Measurements from ENCODE around the gene OR2J3. TPM values are rescaled to one million over a fixed set of nuclear protein-coding genes. Genes with fewer than 3 reads are reported as not detected.

The OR2J3 gene
- polyA plus RNA-seq, 1 of the 3 experiments (the other 2 are of a cell fraction): not detected

- TF ChIP-seq RFX5 (IDR thresholded peaks at IDR 0.05; ENCODE audit: low read length) (no peak), USF1 (IDR thresholded peaks at IDR 0.05; ENCODE audit: borderline replicate concordance, low read depth) (no peak)
These were observed 21.6 kb downstream of the OR2J3 start (continued) for GRCh38 chr6:29129326-29130012.

GRCh38 chr6:29130644-29131043 lies 22.8 kb downstream of the OR2J3 start:
- DNase-seq: no peak
- Histone ChIP-seq H3K27me3 (ENCODE audit: insufficient read depth) (no peaks in the 10 kb centered on the region; the same call in 1 of the 2 replicates), H4K20me1 (ENCODE audit: insufficient read depth) (no peaks in the 10 kb centered on the region), H3K4me3 (ENCODE audit: low read depth in 2 of 2, low read length in 1 of 2) (no peak overlapping the region), H3F3A (replicated peaks; ENCODE audit: insufficient read depth) (no peaks in the 10 kb centered on the region), H3K36me3 (replicated peaks in 1 of 2; ENCODE audit: control insufficient read depth in 1 of 2, insufficient read depth in 2 of 2, low read length in 1 of 2) (no peaks in the 10 kb centered on the region), H3K9me2 (no peaks in the 10 kb centered on the region), H3K4me1 (ENCODE audit: control insufficient read depth in 1 of 2, insufficient read depth in 2 of 2, low read depth in 1 of 2, low read length in 1 of 2) (no peaks in the 10 kb centered on the region), H2AFZ (ENCODE audit: low read depth) (no peak overlapping the region), H3K4me2 (no peak overlapping the region), H3K79me2 (ENCODE audit: insufficient read depth) (no peaks in the 10 kb centered on the region), H3K9me3 (no peaks in the 10 kb centered on the region), H3K9ac (no peak overlapping the region), H3K27ac (ENCODE audit: low read depth in 2 of 2, low read length in 1 of 2) (no peak overlapping the region)
- POLR2A ChIA-PET: no interaction called here
- CTCF ChIA-PET: no interaction called here
- 0% methylated on average over 4 of the region's 4 CpGs for WGBS (ENCODE audit: low lambda C conversion rate)
- TF ChIP-seq SIN3A (IDR thresholded peaks at IDR 0.05; ENCODE audit: borderline replicate concordance, low read depth, low read length) (no peak), JUND (IDR thresholded peaks at IDR 0.05) (no peak), MXI1 (IDR thresholded peaks at IDR 0.05; ENCODE audit: low read depth, low read length) (no peak), FOSL2 (IDR thresholded peaks at IDR 0.05; ENCODE audit: borderline replicate concordance, low read depth) (no peak), MEF2A (IDR thresholded peaks at IDR 0.05; ENCODE audit: borderline replicate concordance, low read depth) (no peak), USF2 (IDR thresholded peaks at IDR 0.05; ENCODE audit: borderline replicate concordance, low read depth, low read length) (no peak), POLR2AphosphoS5 (IDR thresholded peaks at IDR 0.05; ENCODE audit: low read depth, low read length) (no peak), USF1 (IDR thresholded peaks at IDR 0.05; ENCODE audit: borderline replicate concordance, low read depth) (no peak)

- 0% methylated on average over 2 of the region's 2 CpGs for WGBS (ENCODE audit: low lambda C conversion rate)
- CTCF ChIA-PET: no interaction called here
These were observed 23.8 kb downstream of the OR2J3 start for GRCh38 chr6:29131691-29132090.

More at GRCh38 chr6:29131691-29132090, 23.8 kb downstream of the OR2J3 start:
- Histone ChIP-seq H3F3A (replicated peaks; ENCODE audit: insufficient read depth) (no peaks in the 10 kb centered on the region), H2AFZ (ENCODE audit: low read depth) (no peak overlapping the region), H3K9me2 (no peaks in the 10 kb centered on the region), H3K27me3 (ENCODE audit: insufficient read depth) (no peaks in the 10 kb centered on the region; the same call in 1 of the 2 replicates), H4K20me1 (ENCODE audit: insufficient read depth) (no peaks in the 10 kb centered on the region), H3K79me2 (ENCODE audit: insufficient read depth) (no peaks in the 10 kb centered on the region), H3K9me3 (no peaks in the 10 kb centered on the region), H3K4me2 (no peak overlapping the region), H3K36me3 (replicated peaks in 1 of 2; ENCODE audit: control insufficient read depth in 1 of 2, insufficient read depth in 2 of 2, low read length in 1 of 2) (no peaks in the 10 kb centered on the region), H3K4me3 (ENCODE audit: low read depth in 2 of 2, low read length in 1 of 2) (no peak overlapping the region), H3K27ac (ENCODE audit: low read depth in 2 of 2, low read length in 1 of 2) (no peak overlapping the region), H3K4me1 (ENCODE audit: control insufficient read depth in 1 of 2, insufficient read depth in 2 of 2, low read depth in 1 of 2, low read length in 1 of 2) (no peaks in the 10 kb centered on the region), H3K9ac (no peak overlapping the region)
- no peak for TF ChIP-seq EZH2phosphoT487 (IDR thresholded peaks at IDR 0.05; ENCODE audit: borderline replicate concordance, low read depth)
- no peak for TF ChIP-seq IRF3 (IDR thresholded peaks at IDR 0.05; ENCODE audit: low read depth, low read length)
- no peak for TF ChIP-seq SMC3 (IDR thresholded peaks at IDR 0.05; ENCODE audit: low read depth, low read length)
- no peak for TF ChIP-seq CTCF (IDR thresholded peaks at IDR 0.05)
- no peak for TF ChIP-seq SIN3A (IDR thresholded peaks at IDR 0.05; ENCODE audit: borderline replicate concordance, low read depth, low read length)
- no peak for TF ChIP-seq EP300 (IDR thresholded peaks at IDR 0.05; ENCODE audit: borderline replicate concordance in 1 of 2, low read depth in 1 of 2, low read length in 1 of 2)
- no peak for TF ChIP-seq CHD2 (IDR thresholded peaks at IDR 0.05; ENCODE audit: low read length, partially characterized antibody)
- DNase-seq: no peak
- POLR2A ChIA-PET: no interaction called here

Data from SK-N-SH (cell line).